Vagina (tissue), 2 donors: ENCODE measurements around the gene HOXA10.

Experiments used
- CTCF ChIP-seq, 3 experiments: fragments of 450-650 bp in 2 of 3; fragments of 200-600 bp in 1 of 3; sonication (generic) in 1 of 3; IDR thresholded peaks; one replicate each; pipeline ENCODE4 v1.5.1; 2017 to 2019; ENCODE audit warnings: antibody characterized with exemption in 3 of 3, mild to moderate bottlenecking in 2 of 3, moderate library complexity in 2 of 3
- POLR2A ChIP-seq, 2 donors: fragments of 450-650 bp; IDR thresholded peaks; one replicate each; pipeline ENCODE4 v1.6.1; 2017; ENCODE audit warnings: antibody characterized with exemption in 2 of 2, mild to moderate bottlenecking in 2 of 2, moderate library complexity in 2 of 2

- TF ChIP-seq CTCF (IDR thresholded peaks at IDR 0.05): no peak
- TF ChIP-seq POLR2A (IDR thresholded peaks at IDR 0.05): no peak
These were observed 20.6 kb downstream of the HOXA10 start for GRCh38 chr7:27153526-27153925.
